A549 (cell line): ENCODE measurements around the gene TRNAU1AP. TPM values are rescaled to one million over a fixed set of nuclear protein-coding genes. Genes with fewer than 3 reads are reported as not detected.

Source experiments
- CHD2 ChIP-seq: fragments of 150-350 bp; IDR thresholded peaks from 2 replicates; pipeline ENCODE4 v1.6.1; 2014; ENCODE audit warnings: low read length; ENCODE audit not compliant: partially characterized antibody
- CHD4 ChIP-seq: fragments of 200-600 bp; sonication (generic); IDR thresholded peaks from 2 replicates; pipeline ENCODE4 v1.6.1; 2016; ENCODE audit warnings: antibody characterized with exemption, mild to moderate bottlenecking, borderline replicate concordance
- ESRRA ChIP-seq: fragments of 150-350 bp; IDR thresholded peaks from 2 replicates; pipeline ENCODE4 v1.6.1; 2014; ENCODE audit warnings: mild to moderate bottlenecking, low read length, borderline replicate concordance
- HDAC2 ChIP-seq: fragments of 200-600 bp; sonication (generic); IDR thresholded peaks from 2 replicates; pipeline ENCODE4 v1.6.1; 2016
- HES2 ChIP-seq: fragments of >200 bp; sonication (Bioruptor Twin); formaldehyde crosslinking; IDR thresholded peaks from 2 replicates; pipeline ENCODE4 v1.6.1; 2016
- JUNB ChIP-seq: fragments of >200 bp; sonication (Bioruptor Twin); formaldehyde crosslinking; IDR thresholded peaks from 2 replicates; pipeline ENCODE4 v1.6.1; 2016
- MAZ ChIP-seq: fragments of 150-350 bp; IDR thresholded peaks from 2 replicates; pipeline ENCODE4 v1.6.1; 2014; ENCODE audit warnings: antibody characterized with exemption, low read depth, low read length, borderline replicate concordance
- MYC ChIP-seq: IDR thresholded peaks from 2 replicates; pipeline ENCODE4 v1.6.1; 2012; ENCODE audit warnings: mild to moderate bottlenecking, inconsistent platforms, low read length, improper control_type of control experiment, borderline replicate concordance
- NFE2L2 ChIP-seq: fragments of 150-350 bp; conservative IDR thresholded peaks from 2 replicates; pipeline ENCODE4 v1.6.1; 2014; ENCODE audit warnings: low read length
- NR3C1 ChIP-seq: fragments of >200 bp; sonication (Bioruptor Twin); formaldehyde crosslinking; IDR thresholded peaks from 3 replicates; pipeline ENCODE4 v1.6.1; 2017
- PBX3 ChIP-seq: IDR thresholded peaks from 2 replicates; pipeline ENCODE4 v1.6.1; 2012
- PHF8 ChIP-seq: fragments of 200-600 bp; sonication (generic); IDR thresholded peaks from 2 replicates; pipeline ENCODE4 v1.6.1; 2016; ENCODE audit warnings: low read depth, mild to moderate bottlenecking, antibody characterized with exemption, moderate library complexity, borderline replicate concordance
- RFX5 ChIP-seq: fragments of 450-650 bp; IDR thresholded peaks from 2 replicates; pipeline ENCODE4 v1.7.1; 2014; ENCODE audit warnings: antibody characterized with exemption, mild to moderate bottlenecking, moderate library complexity
- TFCP2L1 ChIP-seq: fragments of 250-450 bp; sonication (Bioruptor Pico); IDR thresholded peaks from 2 replicates; pipeline ENCODE4 v1.5.0; 2021; ENCODE audit warnings: mild to moderate bottlenecking
- TP53 ChIP-seq: fragments of 250-450 bp; sonication (Bioruptor Pico); IDR thresholded peaks from 2 replicates; pipeline ENCODE4 v1.5.0; 2021; ENCODE audit warnings: mild to moderate bottlenecking, moderate library complexity
- ZNF302 ChIP-seq: fragments of 250-450 bp; sonication (Bioruptor Pico); IDR thresholded peaks from 2 replicates; pipeline ENCODE4 v1.9.0; 2021; ENCODE audit warnings: inconsistent platforms, mild to moderate bottlenecking, moderate library complexity
- ZSCAN20 ChIP-seq: fragments of 250-450 bp; sonication (Bioruptor Pico); IDR thresholded peaks from 2 replicates; pipeline ENCODE4 v1.8.0; 2022; ENCODE audit warnings: mild to moderate bottlenecking, moderate library complexity
- polyA plus RNA-seq, 4 experiments: library from polyadenylated mRNA; depleted of rRNA in 3 of 4; stranded (reverse); fragments of >200 nt; fragmentation: RNase III in 1 of 4; extraction: RNeasy Plus Mini Kit Qiagen cat#74134 plus additional on column Dnase treatment in 1 of 4; gene quantifications; 2 replicates in 3 of 4; 3 replicates in 1 of 4; pipeline ENCODE4 v1.2.3, GENCODE V29; 2011 to 2017
- TF ChIP-seq, protein P1 (sequence below): IDR thresholded peaks from 2 replicates; pipeline ENCODE4 v1.6.1; 2012; ENCODE audit warnings: low read depth, borderline replicate concordance
- TF ChIP-seq, protein P2 (sequence below): fragments of 250-450 bp; sonication (Bioruptor Pico); IDR thresholded peaks from 2 replicates; pipeline ENCODE4 v1.5.0; 2021; ENCODE audit warnings: mild to moderate bottlenecking, moderate library complexity, borderline replicate concordance
- TF ChIP-seq, protein P3 (sequence below): fragments of >200 bp; sonication (Bioruptor Twin); formaldehyde crosslinking; IDR thresholded peaks from 3 replicates; pipeline ENCODE4 v1.5.1; 2016
- TF ChIP-seq, protein P4 (sequence below): fragments of 450-650 bp; IDR thresholded peaks from 2 replicates; pipeline ENCODE4 v1.6.1; 2014; ENCODE audit warnings: antibody characterized with exemption

The TRNAU1AP gene
- polyA plus RNA-seq, 2 of the 4 experiments (the other 2 are of a cell fraction): 14.5 to 23.8 TPM

GRCh38 chr1:28577738-28578536 is 25.1 kb downstream of the TRNAU1AP start (continued):
- TF ChIP-seq NFE2L2 (no peak), MAZ (no peak), ESRRA (no peak), ZNF302 (CRISPR knock-in tag) (no peak), CHD2 (no peak), ZSCAN20 (CRISPR knock-in tag) (no peak), NR3C1 (no peak), MYC (no peak), TP53 (CRISPR knock-in tag) (no peak), RFX5 (no peak), HES2 (no peak), PBX3 (no peak), HDAC2 (no peak), JUNB (no peak), TFCP2L1 (0 out of 2 replicates have a peak, but pooled peaks have one; percentile 14), PHF8 (no peak), CHD4 (no peak)
- TF ChIP-seq, protein P1, sequence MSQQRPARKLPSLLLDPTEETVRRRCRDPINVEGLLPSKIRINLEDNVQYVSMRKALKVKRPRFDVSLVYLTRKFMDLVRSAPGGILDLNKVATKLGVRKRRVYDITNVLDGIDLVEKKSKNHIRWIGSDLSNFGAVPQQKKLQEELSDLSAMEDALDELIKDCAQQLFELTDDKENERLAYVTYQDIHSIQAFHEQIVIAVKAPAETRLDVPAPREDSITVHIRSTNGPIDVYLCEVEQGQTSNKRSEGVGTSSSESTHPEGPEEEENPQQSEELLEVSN: no peak
- TF ChIP-seq, protein P2, sequence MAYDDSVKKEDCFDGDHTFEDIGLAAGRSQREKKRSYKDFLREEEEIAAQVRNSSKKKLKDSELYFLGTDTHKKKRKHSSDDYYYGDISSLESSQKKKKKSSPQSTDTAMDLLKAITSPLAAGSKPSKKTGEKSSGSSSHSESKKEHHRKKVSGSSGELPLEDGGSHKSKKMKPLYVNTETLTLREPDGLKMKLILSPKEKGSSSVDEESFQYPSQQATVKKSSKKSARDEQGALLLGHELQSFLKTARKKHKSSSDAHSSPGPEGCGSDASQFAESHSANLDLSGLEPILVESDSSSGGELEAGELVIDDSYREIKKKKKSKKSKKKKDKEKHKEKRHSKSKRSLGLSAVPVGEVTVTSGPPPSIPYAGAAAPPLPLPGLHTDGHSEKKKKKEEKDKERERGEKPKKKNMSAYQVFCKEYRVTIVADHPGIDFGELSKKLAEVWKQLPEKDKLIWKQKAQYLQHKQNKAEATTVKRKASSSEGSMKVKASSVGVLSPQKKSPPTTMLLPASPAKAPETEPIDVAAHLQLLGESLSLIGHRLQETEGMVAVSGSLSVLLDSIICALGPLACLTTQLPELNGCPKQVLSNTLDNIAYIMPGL (CRISPR knock-in tag): no peak
- TF ChIP-seq, protein P3, sequence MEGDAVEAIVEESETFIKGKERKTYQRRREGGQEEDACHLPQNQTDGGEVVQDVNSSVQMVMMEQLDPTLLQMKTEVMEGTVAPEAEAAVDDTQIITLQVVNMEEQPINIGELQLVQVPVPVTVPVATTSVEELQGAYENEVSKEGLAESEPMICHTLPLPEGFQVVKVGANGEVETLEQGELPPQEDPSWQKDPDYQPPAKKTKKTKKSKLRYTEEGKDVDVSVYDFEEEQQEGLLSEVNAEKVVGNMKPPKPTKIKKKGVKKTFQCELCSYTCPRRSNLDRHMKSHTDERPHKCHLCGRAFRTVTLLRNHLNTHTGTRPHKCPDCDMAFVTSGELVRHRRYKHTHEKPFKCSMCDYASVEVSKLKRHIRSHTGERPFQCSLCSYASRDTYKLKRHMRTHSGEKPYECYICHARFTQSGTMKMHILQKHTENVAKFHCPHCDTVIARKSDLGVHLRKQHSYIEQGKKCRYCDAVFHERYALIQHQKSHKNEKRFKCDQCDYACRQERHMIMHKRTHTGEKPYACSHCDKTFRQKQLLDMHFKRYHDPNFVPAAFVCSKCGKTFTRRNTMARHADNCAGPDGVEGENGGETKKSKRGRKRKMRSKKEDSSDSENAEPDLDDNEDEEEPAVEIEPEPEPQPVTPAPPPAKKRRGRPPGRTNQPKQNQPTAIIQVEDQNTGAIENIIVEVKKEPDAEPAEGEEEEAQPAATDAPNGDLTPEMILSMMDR: no peak
- TF ChIP-seq, protein P4, sequence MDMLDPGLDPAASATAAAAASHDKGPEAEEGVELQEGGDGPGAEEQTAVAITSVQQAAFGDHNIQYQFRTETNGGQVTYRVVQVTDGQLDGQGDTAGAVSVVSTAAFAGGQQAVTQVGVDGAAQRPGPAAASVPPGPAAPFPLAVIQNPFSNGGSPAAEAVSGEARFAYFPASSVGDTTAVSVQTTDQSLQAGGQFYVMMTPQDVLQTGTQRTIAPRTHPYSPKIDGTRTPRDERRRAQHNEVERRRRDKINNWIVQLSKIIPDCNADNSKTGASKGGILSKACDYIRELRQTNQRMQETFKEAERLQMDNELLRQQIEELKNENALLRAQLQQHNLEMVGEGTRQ: no peak
